Measurements from ENCODE around the gene LIMS1. TPM values are rescaled to one million over a fixed set of nuclear protein-coding genes. Genes with fewer than 3 reads are reported as not detected.
"Not testable (repeated sequence)": the region's sequence is repeated elsewhere in the genome, so short reads cannot be mapped to it uniquely, and the experiment has no call there.

LIMS1 gene
- polyA plus RNA-seq, 1 donor (not counting 4 experiments of a cell fraction or from before 2014, with no cell fraction given) = 62.5 TPM

- dilution Hi-C loops (cut with MboI; ENCODE audit: extremely low pct_ligation_motif_present, low sequenced_read_pairs) = no loop called here
- Histone ChIP-seq H3K4me2 (ENCODE audit: control insufficient read depth, extremely low read depth, insufficient read depth, low read depth, low read length) (peak within 1 kb of the TSS; percentile 88), H4K20me1 (ENCODE audit: control insufficient read depth, extremely low read depth, insufficient read depth, low read length) (no peaks in the 10 kb centered on the region), H3K9me3 (ENCODE audit: control insufficient read depth, low read depth, low read length) (no peaks in the 10 kb centered on the region), H3K79me2 (ENCODE audit: control insufficient read depth, insufficient read depth, low read length) (peaks cover 29% of the 10 kb centered on the region), H3K9ac (ENCODE audit: control insufficient read depth, extremely low read depth, insufficient read depth, low read length) (peak within 1 kb of the TSS; percentile 83), H3K9me1 (ENCODE audit: control insufficient read depth, extremely low read depth, insufficient read depth, low read length) (no peaks in the 10 kb centered on the region), H3K36me3 (ENCODE audit: control insufficient read depth in 2 of 2, extremely low read depth in 1 of 2, insufficient read depth in 2 of 2, low read length in 2 of 2) (no peaks in the 10 kb centered on the region), H3K27ac (ENCODE audit: control insufficient read depth, insufficient read depth, low read length) (peak within 1 kb of the TSS; percentile 90), H3K4me1 (ENCODE audit: control insufficient read depth, extremely low read depth, insufficient read depth, low read length) (peaks cover 3% of the 10 kb centered on the region), H2AFZ (ENCODE audit: control insufficient read depth, low read length) (peak within 1 kb of the TSS; percentile 83), H3K4me3 (ENCODE audit: control insufficient read depth in 2 of 3, extremely low read depth in 1 of 3, insufficient read depth in 2 of 3, low read depth in 1 of 3, low read length in 3 of 3) (peak within 1 kb of the TSS; percentile 50 to 75 (median 58)), H3K27me3 (ENCODE audit: control insufficient read depth, extremely low read depth, insufficient read depth, low read length) (no peaks in the 10 kb centered on the region)
- DNase-seq (ENCODE audit: low read depth, low spot score) = peak; percentile 71
- no peak for TF ChIP-seq EZH2 (IDR thresholded peaks at IDR 0.05; ENCODE audit: low read length)
- TF ChIP-seq, protein P1, sequence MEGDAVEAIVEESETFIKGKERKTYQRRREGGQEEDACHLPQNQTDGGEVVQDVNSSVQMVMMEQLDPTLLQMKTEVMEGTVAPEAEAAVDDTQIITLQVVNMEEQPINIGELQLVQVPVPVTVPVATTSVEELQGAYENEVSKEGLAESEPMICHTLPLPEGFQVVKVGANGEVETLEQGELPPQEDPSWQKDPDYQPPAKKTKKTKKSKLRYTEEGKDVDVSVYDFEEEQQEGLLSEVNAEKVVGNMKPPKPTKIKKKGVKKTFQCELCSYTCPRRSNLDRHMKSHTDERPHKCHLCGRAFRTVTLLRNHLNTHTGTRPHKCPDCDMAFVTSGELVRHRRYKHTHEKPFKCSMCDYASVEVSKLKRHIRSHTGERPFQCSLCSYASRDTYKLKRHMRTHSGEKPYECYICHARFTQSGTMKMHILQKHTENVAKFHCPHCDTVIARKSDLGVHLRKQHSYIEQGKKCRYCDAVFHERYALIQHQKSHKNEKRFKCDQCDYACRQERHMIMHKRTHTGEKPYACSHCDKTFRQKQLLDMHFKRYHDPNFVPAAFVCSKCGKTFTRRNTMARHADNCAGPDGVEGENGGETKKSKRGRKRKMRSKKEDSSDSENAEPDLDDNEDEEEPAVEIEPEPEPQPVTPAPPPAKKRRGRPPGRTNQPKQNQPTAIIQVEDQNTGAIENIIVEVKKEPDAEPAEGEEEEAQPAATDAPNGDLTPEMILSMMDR (optimal IDR thresholded peaks at IDR 0.05 in 1 of 3, IDR thresholded peaks at IDR 0.05 in 1 of 3, conservative IDR thresholded peaks at IDR 0.05 in 1 of 3; ENCODE audit: extremely low read depth in 1 of 3, insufficient read depth in 2 of 3, low read length in 3 of 3) = no peak
- no peak for FAIRE-seq
Observed at GRCh38 chr2:108719149-108720044, 185.1 kb downstream of the LIMS1 start, which contains the start of gene RANBP2. Gene RANBP2 (plus strand): TSS chr2:108719482. CDS start chr2:108719607, 125 bp downstream.

GRCh38 chr2:108726048-108726447, 191.8 kb downstream of the LIMS1 start:
- H3K27me3 ChIP-seq (ENCODE audit: control insufficient read depth, extremely low read depth, insufficient read depth, low read length); H3K27ac ChIP-seq (ENCODE audit: control insufficient read depth, insufficient read depth, low read length); H3K36me3 ChIP-seq (ENCODE audit: control insufficient read depth in 2 of 2, extremely low read depth in 1 of 2, insufficient read depth in 2 of 2, low read length in 2 of 2); FAIRE-seq; H3K4me1 ChIP-seq (ENCODE audit: control insufficient read depth, extremely low read depth, insufficient read depth, low read length); H3K9me3 ChIP-seq (ENCODE audit: control insufficient read depth, low read depth, low read length); H3K9ac ChIP-seq (ENCODE audit: control insufficient read depth, extremely low read depth, insufficient read depth, low read length); H3K4me3 ChIP-seq (ENCODE audit: control insufficient read depth in 2 of 3, extremely low read depth in 1 of 3, insufficient read depth in 2 of 3, low read depth in 1 of 3, low read length in 3 of 3); H3K4me2 ChIP-seq (ENCODE audit: control insufficient read depth, extremely low read depth, insufficient read depth, low read depth, low read length); DNase-seq (ENCODE audit: low read depth, low spot score); H2AFZ ChIP-seq (ENCODE audit: control insufficient read depth, low read length); dilution Hi-C loops (cut with MboI; ENCODE audit: extremely low pct_ligation_motif_present, low sequenced_read_pairs); H3K9me1 ChIP-seq (ENCODE audit: control insufficient read depth, extremely low read depth, insufficient read depth, low read length); H4K20me1 ChIP-seq (ENCODE audit: control insufficient read depth, extremely low read depth, insufficient read depth, low read length): not testable (repeated sequence)
- peaks cover 64% of the 10 kb centered on the region for H3K79me2 ChIP-seq (ENCODE audit: control insufficient read depth, insufficient read depth, low read length)

DNA sequence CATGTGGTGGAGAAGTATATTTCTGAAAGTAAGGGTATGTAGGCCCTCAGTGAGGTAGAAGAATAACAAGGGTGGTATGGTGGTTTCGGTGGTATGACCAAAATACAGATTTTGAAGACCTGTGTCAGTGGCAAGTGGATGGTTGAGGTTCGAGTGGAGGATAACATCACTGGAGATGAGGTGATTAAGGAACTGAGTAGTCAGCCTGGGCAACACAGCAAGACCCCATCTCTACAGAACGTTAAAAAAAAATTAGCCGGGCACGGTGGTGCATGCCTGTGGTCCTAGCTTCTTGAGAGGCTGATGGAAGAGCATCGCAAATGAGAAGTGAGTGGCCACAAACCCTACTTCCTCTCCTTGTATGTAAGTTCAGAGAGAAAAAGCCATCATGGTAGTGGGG, 200.4 kb downstream of the LIMS1 start:
- FAIRE-seq; H3K36me3 ChIP-seq (ENCODE audit: control insufficient read depth in 2 of 2, extremely low read depth in 1 of 2, insufficient read depth in 2 of 2, low read length in 2 of 2); H3K27ac ChIP-seq (ENCODE audit: control insufficient read depth, insufficient read depth, low read length); H3K79me2 ChIP-seq (ENCODE audit: control insufficient read depth, insufficient read depth, low read length); H3K27me3 ChIP-seq (ENCODE audit: control insufficient read depth, extremely low read depth, insufficient read depth, low read length); H3K9me3 ChIP-seq (ENCODE audit: control insufficient read depth, low read depth, low read length); H3K9me1 ChIP-seq (ENCODE audit: control insufficient read depth, extremely low read depth, insufficient read depth, low read length); H3K4me1 ChIP-seq (ENCODE audit: control insufficient read depth, extremely low read depth, insufficient read depth, low read length); H3K4me3 ChIP-seq (ENCODE audit: control insufficient read depth in 2 of 3, extremely low read depth in 1 of 3, insufficient read depth in 2 of 3, low read depth in 1 of 3, low read length in 3 of 3); DNase-seq (ENCODE audit: low read depth, low spot score); H3K4me2 ChIP-seq (ENCODE audit: control insufficient read depth, extremely low read depth, insufficient read depth, low read depth, low read length); dilution Hi-C loops (cut with MboI; ENCODE audit: extremely low pct_ligation_motif_present, low sequenced_read_pairs); H3K9ac ChIP-seq (ENCODE audit: control insufficient read depth, extremely low read depth, insufficient read depth, low read length); H2AFZ ChIP-seq (ENCODE audit: control insufficient read depth, low read length); H4K20me1 ChIP-seq (ENCODE audit: control insufficient read depth, extremely low read depth, insufficient read depth, low read length): not testable (repeated sequence)

Small RNA genes within 50 kb of the gene (small RNA-seq; reads per million reads assigned to genes)
- gene AC010095.1 (ENCODE audit: insufficient read length in 3 of 3, low read depth in 3 of 3, low replicate concordance in 1 of 3) = 0 reads per million in 3 experiments

Other genes starting within 250 kb of the LIMS1 start
- 0.06 TPM in 1 of 3 replicates, not detected in the others for gene SULT1C2, start 245.6 kb upstream of the LIMS1 start, polyA plus RNA-seq
- gene SULT1C4, start 156.5 kb upstream of the LIMS1 start, polyA plus RNA-seq = not detected in 3 replicates
- 4.0 to 8.4 TPM (median 5.5 TPM) in 3 replicates for gene GCC2, start 85.3 kb upstream of the LIMS1 start, polyA plus RNA-seq
- gene RANBP2, start 185.0 kb downstream of the LIMS1 start, polyA plus RNA-seq = 15.8 to 27.4 TPM (median 18.4 TPM) in 3 replicates